HepG2 (cell line): ENCODE data around the gene AGER. TPM values are rescaled to one million over a fixed set of nuclear protein-coding genes. Genes with fewer than 3 reads are reported as not detected.
A peak's percentile ranks its signal among the peaks of the same experiment; 100 is the strongest.

Experiments
- ARNT ChIP-seq: fragments of 450-650 bp; IDR thresholded peaks from 2 replicates; pipeline ENCODE4 v1.6.1; 2017
- DNMT1 ChIP-seq: sonication (generic); formaldehyde crosslinking; IDR thresholded peaks from 2 replicates; pipeline ENCODE4 v1.5.1; 2020; ENCODE audit warnings: mild to moderate bottlenecking, missing genetic modification reagents
- GATA4 ChIP-seq: sonication (generic); IDR thresholded peaks from 2 replicates; pipeline ENCODE4 v1.6.1; 2016; ENCODE audit warnings: antibody characterized with exemption, low read depth, borderline replicate concordance
- GPBP1L1 ChIP-seq: sonication (generic); formaldehyde crosslinking; IDR thresholded peaks from 2 replicates; pipeline ENCODE4 v1.5.0; 2020; ENCODE audit warnings: mild to moderate bottlenecking, missing genetic modification reagents
- PLSCR1 ChIP-seq: sonication (generic); formaldehyde crosslinking; IDR thresholded peaks from 2 replicates; pipeline ENCODE4 v1.5.0; 2020; ENCODE audit warnings: missing genetic modification reagents, mild to moderate bottlenecking, borderline replicate concordance
- PRDM10 ChIP-seq: sonication (generic); formaldehyde crosslinking; IDR thresholded peaks from 2 replicates; pipeline ENCODE4 v1.4.0; 2020; ENCODE audit warnings: low read depth, missing genetic modification reagents
- SALL2 ChIP-seq: sonication (generic); formaldehyde crosslinking; IDR thresholded peaks from 2 replicates; pipeline ENCODE4 v1.8.1; 2023; ENCODE audit warnings: mild to moderate bottlenecking, missing genetic modification reagents, inconsistent platforms
- SOX6 ChIP-seq, 2 experiments: fragments of 450-650 bp in 1 of 2; sonication (generic) in 1 of 2; formaldehyde crosslinking in 1 of 2; IDR thresholded peaks; 2 replicates each; pipeline versions ENCODE4 v1.4.0 to v1.6.1; 2017 to 2020; ENCODE audit warnings: antibody characterized with exemption in 1 of 2, mild to moderate bottlenecking in 1 of 2, missing genetic modification reagents in 1 of 2
- SRSF4 ChIP-seq: fragments of 200-400 bp; formaldehyde crosslinking; IDR thresholded peaks from one replicate; pipeline ENCODE4 v1.6.1; 2018; ENCODE audit warnings: mild to moderate bottlenecking, low read depth, low read length, moderate library complexity; ENCODE audit not compliant: poor library complexity, severe bottlenecking
- TCF12 ChIP-seq, 2 experiments: fragments of 450-650 bp in 1 of 2; sonication (generic) in 1 of 2; formaldehyde crosslinking in 1 of 2; IDR thresholded peaks; 2 replicates each; pipeline versions ENCODE4 v1.6.1 to v1.8.0; 2017 to 2022; ENCODE audit warnings: antibody characterized with exemption in 1 of 2, mild to moderate bottlenecking in 1 of 2, missing genetic modification reagents in 1 of 2, moderate library complexity in 1 of 2
- ZNF263 ChIP-seq: sonication (generic); formaldehyde crosslinking; IDR thresholded peaks from 2 replicates; pipeline ENCODE4 v1.4.0; 2020; ENCODE audit warnings: missing genetic modification reagents
- ZNF264 ChIP-seq: sonication (generic); formaldehyde crosslinking; IDR thresholded peaks from 2 replicates; pipeline ENCODE4 v1.4.0; 2020; ENCODE audit warnings: missing genetic modification reagents
- ZNF280B ChIP-seq: sonication (generic); formaldehyde crosslinking; IDR thresholded peaks from 2 replicates; pipeline ENCODE4 v1.5.0; 2020; ENCODE audit warnings: missing genetic modification reagents, mild to moderate bottlenecking, borderline replicate concordance
- ZNF761 ChIP-seq: sonication (generic); formaldehyde crosslinking; conservative IDR thresholded peaks from 2 replicates; pipeline ENCODE4 v1.4.0; 2020; ENCODE audit warnings: mild to moderate bottlenecking, missing genetic modification reagents
- ZNF879 ChIP-seq: sonication (generic); formaldehyde crosslinking; IDR thresholded peaks from 2 replicates; pipeline ENCODE4 v1.8.1; 2023; ENCODE audit warnings: missing genetic modification reagents
- ZSCAN29 ChIP-seq: sonication (generic); formaldehyde crosslinking; conservative IDR thresholded peaks from 2 replicates; pipeline ENCODE4 v1.4.0; 2020; ENCODE audit warnings: mild to moderate bottlenecking, missing genetic modification reagents
- polyA plus RNA-seq, 8 experiments: library from polyadenylated mRNA; depleted of rRNA in 3 of 8; stranded (reverse) in 7 of 8; unstranded in 1 of 8; fragments of >200 nt; fragmentation: Illumina TruSeq in 4 of 8; extraction: Trizol in 4 of 8; gene quantifications; 2 replicates each; pipeline versions ENCODE4 v1.2.1 to v1.2.3, GENCODE V29; 2011 to 2016; ENCODE audit warnings: low read depth in 4 of 8, missing spikeins in 1 of 8, mixed read lengths in 1 of 8; ENCODE audit not compliant: insufficient read depth in 1 of 8
- total RNA-seq, 5 experiments: library from RNA; depleted of rRNA; stranded (reverse); fragments of >200 nt; fragmentation: Illumina TruSeq; extraction: Trizol; gene quantifications; 2 replicates each; pipeline ENCODE4 v1.2.3, GENCODE V29; 2016; ENCODE audit warnings: low read depth in 1 of 5
- TF ChIP-seq, protein P1 (sequence below): sonication (generic); formaldehyde crosslinking; IDR thresholded peaks from 2 replicates; pipeline ENCODE4 v1.9.0; 2021; ENCODE audit warnings: missing genetic modification reagents, borderline replicate concordance

Gene AGER
- total and polyA plus RNA-seq, 2 of the 13 experiments (the other 11 are each of a cell fraction or from before 2014, with no cell fraction given): 1.9 to 5.1 TPM

DNA sequence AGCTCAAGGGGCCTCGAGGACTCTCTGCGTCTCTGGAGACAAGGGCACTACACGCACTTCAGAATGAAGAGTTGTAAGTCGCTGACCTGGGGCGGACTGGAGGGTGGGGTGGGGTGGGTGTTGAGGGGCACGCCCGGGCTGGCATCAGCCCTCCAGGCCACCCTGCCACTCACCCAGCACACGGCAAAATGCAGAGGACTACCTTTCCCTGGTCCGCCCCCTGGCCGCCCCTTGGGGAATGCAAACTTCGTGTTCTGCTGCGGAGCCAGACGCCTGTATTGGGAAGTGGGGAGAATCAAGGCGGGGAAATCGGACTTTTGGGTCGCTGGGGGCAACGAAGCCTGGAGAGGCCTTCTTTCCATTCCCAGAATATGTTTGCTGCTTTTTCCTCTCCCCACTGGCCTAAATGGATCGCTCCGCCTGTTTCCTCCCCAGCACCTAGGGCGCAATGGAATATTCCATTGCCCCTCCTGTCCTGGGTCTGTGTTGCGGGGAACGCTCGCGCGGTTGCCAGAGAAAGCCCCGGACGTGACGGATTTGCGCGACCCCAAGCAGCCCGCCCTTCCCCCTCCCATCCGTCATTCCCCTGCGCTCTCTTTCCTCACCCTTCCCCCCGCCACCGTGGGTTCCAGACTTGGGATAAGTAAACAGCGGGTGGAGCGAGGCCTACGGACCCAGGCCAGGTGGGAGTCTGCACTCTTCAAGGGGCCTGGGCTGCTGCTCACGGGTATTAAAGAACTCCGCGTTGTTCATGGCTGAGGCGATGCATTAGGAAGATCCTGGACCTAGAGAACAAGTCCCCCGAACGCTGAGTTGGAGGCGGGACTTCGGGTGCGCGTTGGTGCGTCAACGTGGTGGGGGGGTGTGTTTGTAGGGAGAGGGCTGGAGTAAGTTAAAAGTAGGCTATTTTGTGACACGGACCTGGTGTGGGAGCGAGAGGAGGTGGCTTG is 30.2 kb downstream of the AGER start, which contains the start of gene PPT2 (continued):
- TF ChIP-seq, protein P1, sequence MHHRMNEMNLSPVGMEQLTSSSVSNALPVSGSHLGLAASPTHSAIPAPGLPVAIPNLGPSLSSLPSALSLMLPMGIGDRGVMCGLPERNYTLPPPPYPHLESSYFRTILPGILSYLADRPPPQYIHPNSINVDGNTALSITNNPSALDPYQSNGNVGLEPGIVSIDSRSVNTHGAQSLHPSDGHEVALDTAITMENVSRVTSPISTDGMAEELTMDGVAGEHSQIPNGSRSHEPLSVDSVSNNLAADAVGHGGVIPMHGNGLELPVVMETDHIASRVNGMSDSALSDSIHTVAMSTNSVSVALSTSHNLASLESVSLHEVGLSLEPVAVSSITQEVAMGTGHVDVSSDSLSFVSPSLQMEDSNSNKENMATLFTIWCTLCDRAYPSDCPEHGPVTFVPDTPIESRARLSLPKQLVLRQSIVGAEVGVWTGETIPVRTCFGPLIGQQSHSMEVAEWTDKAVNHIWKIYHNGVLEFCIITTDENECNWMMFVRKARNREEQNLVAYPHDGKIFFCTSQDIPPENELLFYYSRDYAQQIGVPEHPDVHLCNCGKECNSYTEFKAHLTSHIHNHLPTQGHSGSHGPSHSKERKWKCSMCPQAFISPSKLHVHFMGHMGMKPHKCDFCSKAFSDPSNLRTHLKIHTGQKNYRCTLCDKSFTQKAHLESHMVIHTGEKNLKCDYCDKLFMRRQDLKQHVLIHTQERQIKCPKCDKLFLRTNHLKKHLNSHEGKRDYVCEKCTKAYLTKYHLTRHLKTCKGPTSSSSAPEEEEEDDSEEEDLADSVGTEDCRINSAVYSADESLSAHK (CRISPR knock-in tag): no peak
- no peak for TF ChIP-seq TCF12 (IDR thresholded peaks at IDR 0.05)
- TF ChIP-seq TCF12 (CRISPR knock-in tag; IDR thresholded peaks at IDR 0.05): peak; percentile 68
- no peak for TF ChIP-seq ZNF263 (CRISPR knock-in tag)
- peak; percentile 15; the same call in 1 of the 2 replicates for TF ChIP-seq ZNF280B (CRISPR knock-in tag)
- TF ChIP-seq PLSCR1 (CRISPR knock-in tag): no peak
- TF ChIP-seq PRDM10 (CRISPR knock-in tag): peak; percentile 99
- TF ChIP-seq SOX6 (IDR thresholded peaks at IDR 0.05): no peak
- TF ChIP-seq SOX6 (CRISPR knock-in tag; IDR thresholded peaks at IDR 0.05): peak; percentile 77
- TF ChIP-seq ZSCAN29: peak; percentile 88; the same call in 1 of the 2 replicates
- TF ChIP-seq SALL2 (CRISPR knock-in tag): peak; percentile 25; the same call in 1 of the 2 replicates
- peak; percentile 39; the same call in 1 of the 2 replicates for TF ChIP-seq ZNF264 (CRISPR knock-in tag)
- TF ChIP-seq DNMT1 (CRISPR knock-in tag): no peak; the same call in 1 of the 2 replicates
- TF ChIP-seq ARNT: no peak
- TF ChIP-seq GATA4: peak; percentile 44; the same call in 1 of the 2 replicates
- no peak; the same call in 1 of the 2 replicates for TF ChIP-seq ZNF761 (CRISPR knock-in tag)
- TF ChIP-seq GPBP1L1 (CRISPR knock-in tag): no peak
- no peak for TF ChIP-seq SRSF4
- TF ChIP-seq ZNF879 (CRISPR knock-in tag): no peak
